ENCODE measurements around the gene CRIM1.

GRCh38 chr2:36425608-36426355, 70.2 kb downstream of the CRIM1 start:
- TF ChIP-seq CTCF (conservative IDR thresholded peaks at IDR 0.05), result no peak
- no peak for TF ChIP-seq ZFX (IDR thresholded peaks at IDR 0.05)

All from C4-2B (cell line).